HS-5 (cell line): ENCODE measurements around the gene EPHB4.
"Not testable (repeated sequence)": the region's sequence is repeated elsewhere in the genome, so short reads cannot be mapped to it uniquely, and the experiment has no call there.

Source experiments
- DNase-seq: peaks from one replicate; pipeline ENCODE4 v3.0.0-alpha.2; 2012; ENCODE audit warnings: low read depth

The EPHB4 gene

DNA sequence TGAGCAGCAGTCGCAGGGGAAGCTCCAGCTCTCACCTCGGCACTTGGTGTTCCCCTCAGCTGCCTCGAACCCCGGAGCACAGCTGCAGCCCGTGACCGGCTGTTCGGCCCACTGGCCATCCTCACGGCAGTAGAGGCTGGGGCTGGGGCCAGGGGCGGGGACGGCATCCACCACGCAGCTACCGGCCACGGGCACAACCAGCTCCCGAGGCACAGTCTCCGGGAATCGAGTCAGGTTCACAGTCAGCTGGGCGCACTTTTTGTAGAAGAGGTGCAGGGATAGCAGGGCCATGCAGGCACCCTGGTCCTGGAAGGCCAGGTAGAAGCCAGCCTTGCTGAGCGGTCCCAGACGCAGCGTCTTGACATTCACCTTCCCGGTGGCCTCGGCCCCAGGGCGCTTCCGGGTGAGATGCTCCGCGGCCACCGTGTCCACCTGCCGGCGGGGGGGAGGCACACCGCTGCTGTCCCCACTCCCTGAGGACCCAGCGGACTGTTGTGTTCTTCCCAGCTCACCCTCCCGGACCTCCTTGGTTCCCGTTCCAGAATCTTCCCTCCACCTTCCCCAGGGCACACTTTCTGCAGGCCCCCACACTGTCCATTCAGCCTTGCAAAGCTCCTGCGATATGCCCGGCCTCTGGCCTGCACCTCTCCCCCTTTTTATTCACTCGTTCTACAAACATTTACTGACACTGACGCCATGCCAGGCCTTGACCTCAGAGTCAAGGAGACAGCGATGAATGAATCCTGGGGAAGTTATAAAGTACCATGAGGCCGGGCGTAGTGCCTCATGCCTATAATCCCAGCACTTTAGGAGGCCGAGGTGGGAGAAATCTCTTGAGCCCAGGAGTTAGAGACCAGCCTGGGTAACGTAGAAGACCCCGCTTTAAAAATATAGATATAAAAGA is 4.8 kb downstream of the EPHB4 start:
- no peak for DNase-seq

DNA sequence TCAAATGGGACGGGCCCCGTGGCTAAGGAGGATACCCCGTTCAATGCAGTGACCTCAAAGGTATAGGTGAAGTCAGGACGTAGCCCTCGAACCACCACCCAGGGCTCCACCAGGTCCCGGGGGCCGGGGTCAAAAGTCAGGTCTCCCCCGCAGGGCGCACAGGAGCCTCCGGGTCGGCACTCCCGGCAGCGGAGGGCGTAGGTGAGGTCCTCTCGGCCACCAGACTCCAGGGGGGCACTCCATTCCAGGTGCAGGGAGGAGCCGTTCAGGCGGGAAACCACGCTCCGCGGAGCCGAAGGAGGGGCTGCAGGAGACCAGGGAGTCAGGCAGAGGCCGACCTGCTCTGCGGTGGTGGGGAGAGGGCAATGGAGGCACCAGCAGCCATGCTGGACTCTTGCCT is 7.7 kb downstream of the EPHB4 start:
- DNase-seq, result no peak

- DNase-seq, result no peak
Measured at GRCh38 chr7:100818825-100819224, 8.5 kb downstream of the EPHB4 start.

GRCh38 chr7:100818366-100818765 is 9.0 kb downstream of the EPHB4 start:
- DNase-seq, result no peak

DNA sequence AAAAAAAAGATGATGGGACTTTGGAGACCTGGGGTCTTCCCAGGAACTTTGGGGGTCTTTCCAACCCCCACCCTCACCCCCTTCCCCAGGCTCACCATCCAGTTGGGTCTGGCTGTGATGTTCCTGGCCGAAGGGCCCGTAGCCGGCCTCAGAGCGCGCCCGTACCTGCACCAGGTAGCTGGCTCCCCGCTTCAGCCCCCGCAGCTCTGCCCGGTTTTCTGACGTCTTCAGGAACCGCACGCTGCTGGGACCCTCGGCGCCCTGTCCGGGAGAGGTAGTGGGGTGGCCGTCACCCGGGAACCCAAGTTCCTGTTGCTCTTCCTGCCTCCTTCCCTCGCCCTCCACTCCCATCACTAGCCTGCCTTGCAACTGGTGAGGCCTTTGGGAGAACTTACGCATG is 10.2 kb downstream of the EPHB4 start:
- no peak for DNase-seq

GRCh38 chr7:100816515-100816914 is 10.8 kb downstream of the EPHB4 start:
- DNase-seq, result not testable (repeated sequence)

GRCh38 chr7:100812729-100813128 is 14.6 kb downstream of the EPHB4 start:
- no peak for DNase-seq

DNA sequence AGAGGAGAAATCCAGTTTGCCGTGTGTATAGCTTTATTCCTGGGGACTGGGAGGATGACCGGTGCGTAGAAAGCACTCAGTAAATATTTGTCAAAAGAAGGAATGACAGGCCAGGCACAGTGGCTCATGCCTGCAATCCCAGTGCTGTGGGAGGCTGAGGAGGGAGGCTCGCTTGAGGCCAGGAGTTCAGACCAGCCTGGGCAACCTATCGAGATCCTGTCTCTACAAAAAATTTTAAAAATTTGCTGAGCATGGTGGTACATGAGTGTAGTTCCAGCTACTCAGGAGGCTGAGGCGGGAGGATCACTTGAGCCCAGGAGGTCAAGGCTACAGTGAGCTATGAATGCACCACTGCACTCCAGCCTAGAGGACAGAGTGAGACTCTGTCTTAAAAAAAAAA is 15.8 kb downstream of the EPHB4 start:
- no peak for DNase-seq

DNA sequence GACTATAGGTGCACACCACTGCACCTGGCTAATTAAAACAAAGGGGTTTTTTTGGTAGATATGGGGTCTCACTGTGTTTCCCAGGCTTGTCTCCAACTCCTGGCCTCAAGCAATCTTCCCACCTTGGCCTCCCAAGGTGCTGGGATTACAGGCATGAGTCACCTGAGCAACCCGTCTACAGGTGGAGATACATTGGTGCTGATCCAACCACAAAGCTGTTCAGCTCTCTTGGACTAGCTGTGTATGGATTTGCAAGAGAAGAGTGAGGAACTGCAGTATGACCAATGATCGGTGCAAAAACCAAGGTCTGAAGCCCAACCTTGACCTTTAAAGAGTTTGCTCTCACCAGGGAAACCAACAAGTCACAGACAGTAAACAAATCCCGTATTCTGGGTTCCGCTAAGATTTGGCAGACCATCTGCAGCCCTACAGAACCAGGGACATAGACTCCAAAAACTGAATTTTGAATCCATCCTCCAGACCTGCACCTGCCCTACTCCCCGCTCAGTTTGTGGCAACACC is 18.9 kb downstream of the EPHB4 start:
- DNase-seq, result no peak

GRCh38 chr7:100806883-100807282 is 20.4 kb downstream of the EPHB4 start:
- DNase-seq, result not testable (repeated sequence)

DNA sequence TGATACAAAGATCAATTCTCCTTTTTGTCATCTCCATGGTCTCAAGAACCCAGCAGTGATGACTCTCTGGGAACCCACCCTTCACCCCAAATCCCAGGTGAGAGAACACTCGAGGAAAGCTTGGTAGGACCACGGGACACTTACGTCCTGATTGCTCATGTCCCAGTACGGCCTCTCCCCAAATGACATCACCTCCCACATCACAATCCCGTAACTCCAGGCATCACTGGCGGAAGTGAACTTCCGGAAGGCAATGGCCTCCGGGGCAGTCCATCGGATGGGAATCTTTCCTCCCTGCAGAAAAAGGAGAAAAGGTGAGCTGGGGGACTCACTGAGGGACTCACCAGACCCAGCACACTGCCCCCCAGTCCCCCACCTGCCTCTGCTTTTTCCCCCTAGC is 21.0 kb downstream of the EPHB4 start:
- no peak for DNase-seq

GRCh38 chr7:100804681-100805431 is 22.5 kb downstream of the EPHB4 start:
- no peak for DNase-seq

GRCh38 chr7:100803398-100804161 is 23.7 kb downstream of the EPHB4 start:
- no peak for DNase-seq

- DNase-seq, result no peak
Measured at GRCh38 chr7:100802951-100803350, 24.4 kb downstream of the EPHB4 start.

DNA sequence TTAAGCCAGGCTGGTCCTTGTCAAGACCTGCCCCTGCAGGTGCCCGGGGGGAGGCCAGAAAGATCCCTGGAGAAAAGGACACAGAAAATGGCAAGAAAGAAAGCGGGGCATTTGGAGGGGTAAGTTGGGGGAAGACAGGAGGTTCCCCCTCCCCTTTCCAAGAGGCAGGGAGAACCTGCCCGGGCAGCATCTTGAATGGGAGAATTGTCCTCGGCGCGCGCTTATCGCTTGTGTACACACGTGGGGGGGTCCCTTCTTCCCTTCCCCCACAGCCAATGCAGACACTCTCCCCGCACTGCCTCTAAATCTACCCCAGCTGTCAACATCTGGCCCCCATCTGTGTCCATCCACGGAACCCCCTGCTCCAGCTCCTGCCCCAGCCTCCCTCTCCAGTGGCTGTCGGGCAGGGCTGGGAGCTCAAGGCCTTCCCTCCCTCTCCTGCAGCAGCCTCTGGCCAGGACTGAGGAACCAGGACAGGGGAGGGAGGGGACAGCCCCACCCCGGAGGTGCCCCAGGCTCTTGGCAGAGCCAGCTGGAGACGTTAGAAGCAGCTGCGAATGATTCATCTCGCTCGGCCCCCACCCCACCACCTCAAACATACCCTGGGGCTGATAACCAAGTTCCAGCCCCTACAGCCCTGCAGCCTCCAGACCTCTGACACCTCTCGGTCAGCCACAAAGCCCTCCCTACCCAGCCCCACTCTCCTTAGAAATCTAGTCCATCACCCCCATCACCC is 25.3 kb downstream of the EPHB4 start:
- peak; percentile 51 for DNase-seq

GRCh38 chr7:100799037-100799896 is 28.1 kb downstream of the EPHB4 start:
- no peak for DNase-seq

GRCh38 chr7:100794741-100795140 is 32.6 kb downstream of the EPHB4 start:
- no peak for DNase-seq

DNA sequence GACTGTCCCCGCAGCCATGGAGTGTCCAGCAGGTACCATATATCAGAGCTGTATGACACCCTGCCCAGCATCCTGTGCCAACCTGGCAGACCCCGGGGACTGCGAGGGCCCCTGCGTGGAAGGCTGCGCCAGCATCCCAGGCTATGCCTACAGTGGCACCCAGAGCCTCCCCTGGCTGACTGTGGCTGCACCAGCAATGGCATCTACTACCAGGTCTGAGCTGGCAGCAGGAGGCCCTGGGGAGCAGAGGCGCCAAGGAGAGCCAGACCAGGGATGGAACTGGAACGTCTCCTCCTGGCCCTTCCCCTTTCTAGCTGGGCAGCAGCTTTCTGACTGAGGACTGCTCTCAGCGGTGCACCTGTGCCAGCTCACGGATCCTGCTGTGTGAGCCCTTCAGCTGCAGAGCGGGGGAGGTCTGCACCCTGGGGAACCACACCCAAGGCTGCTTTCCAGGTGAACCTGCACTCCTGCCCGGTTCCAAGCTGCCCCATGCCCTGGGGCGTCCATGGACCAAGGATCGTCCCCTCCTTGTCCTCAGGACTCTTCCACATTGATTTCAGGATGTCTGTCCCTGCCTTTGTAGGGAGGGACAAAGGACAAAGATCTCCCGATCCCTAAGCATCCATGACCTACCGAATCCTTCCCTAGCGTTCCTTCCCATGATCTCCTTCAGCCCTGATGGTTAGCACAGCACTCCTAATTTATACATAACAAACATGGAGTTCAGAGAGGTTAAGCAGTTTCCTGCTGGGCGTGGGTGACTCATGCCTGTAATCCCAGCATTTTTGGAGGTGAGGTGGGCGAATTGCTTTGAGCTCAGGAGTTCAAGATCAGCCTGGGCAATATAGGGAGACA is 33.3 kb downstream of the EPHB4 start:
- DNase-seq, result no peak

- DNase-seq, result no peak
Measured at GRCh38 chr7:100791881-100792666, 35.2 kb downstream of the EPHB4 start.
